ENCODE data around the gene SPRN.
A peak's percentile ranks its signal among the peaks of the same experiment; 100 is the strongest.
"Not testable (repeated sequence)": the region's sequence is repeated elsewhere in the genome, so short reads cannot be mapped to it uniquely, and the experiment has no call there.

Gene SPRN

DNA sequence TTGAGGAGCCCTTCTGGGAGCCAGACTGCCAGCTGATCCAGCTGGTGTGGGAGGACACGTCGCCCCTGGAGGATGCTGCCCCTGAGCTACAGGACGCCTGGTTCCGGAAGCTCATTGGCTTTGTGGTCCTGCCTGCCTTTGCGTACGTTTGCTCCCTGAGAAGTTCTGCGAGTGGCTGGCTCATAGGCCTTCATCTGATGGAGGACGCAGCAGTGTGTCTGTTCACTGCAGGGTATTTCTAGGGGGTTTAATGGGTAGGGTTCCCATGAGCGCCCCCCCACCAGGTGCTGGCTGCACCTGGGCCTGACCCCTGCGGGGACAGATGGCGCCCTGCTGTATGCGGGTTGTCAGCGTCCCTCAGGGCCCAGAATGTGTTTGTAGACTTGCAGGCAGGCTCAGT lies 40.4 kb downstream of the SPRN start:
- DNase-seq = no peak

DNA sequence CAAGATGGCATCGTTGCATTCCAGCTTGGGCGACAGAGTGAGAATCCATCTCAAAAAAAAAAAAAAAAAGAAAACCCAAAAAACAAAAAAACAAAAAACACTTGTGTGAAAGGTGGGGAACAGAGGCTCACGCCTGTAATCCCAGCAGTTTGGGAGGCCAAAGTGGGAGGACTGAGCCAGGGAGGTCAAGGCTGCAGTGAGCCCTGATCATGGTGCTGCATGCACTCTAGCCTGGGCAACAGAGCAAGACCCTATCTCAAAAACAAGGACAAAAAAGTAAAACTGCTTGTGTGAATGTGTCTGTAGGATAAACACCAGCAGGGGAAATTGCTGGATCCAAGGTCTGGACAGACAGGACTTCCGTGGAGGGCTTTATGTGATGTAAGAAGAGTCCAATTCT lies 40.9 kb downstream of the SPRN start:
- DNase-seq = no peak

DNA sequence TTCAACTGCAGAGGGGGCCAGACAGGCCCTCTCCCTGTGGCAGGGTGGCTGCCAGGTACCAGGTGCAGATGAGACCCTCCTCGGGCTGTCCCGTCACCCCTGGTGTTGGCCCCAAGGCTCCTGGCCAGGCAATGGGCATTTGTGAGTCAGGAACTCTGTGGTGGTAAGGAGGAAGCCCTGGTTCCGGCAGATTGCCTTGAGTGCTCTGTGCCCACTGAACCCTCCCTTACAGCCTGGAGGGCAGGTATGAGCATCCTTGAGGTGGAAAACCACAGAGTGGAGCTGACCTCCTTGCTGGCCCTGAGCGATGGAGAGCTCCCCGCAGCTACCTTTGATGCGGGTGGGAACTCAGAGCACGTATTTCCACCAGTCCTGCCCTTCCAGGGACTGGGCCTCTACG lies 43.4 kb downstream of the SPRN start:
- DNase-seq = no peak

DNA sequence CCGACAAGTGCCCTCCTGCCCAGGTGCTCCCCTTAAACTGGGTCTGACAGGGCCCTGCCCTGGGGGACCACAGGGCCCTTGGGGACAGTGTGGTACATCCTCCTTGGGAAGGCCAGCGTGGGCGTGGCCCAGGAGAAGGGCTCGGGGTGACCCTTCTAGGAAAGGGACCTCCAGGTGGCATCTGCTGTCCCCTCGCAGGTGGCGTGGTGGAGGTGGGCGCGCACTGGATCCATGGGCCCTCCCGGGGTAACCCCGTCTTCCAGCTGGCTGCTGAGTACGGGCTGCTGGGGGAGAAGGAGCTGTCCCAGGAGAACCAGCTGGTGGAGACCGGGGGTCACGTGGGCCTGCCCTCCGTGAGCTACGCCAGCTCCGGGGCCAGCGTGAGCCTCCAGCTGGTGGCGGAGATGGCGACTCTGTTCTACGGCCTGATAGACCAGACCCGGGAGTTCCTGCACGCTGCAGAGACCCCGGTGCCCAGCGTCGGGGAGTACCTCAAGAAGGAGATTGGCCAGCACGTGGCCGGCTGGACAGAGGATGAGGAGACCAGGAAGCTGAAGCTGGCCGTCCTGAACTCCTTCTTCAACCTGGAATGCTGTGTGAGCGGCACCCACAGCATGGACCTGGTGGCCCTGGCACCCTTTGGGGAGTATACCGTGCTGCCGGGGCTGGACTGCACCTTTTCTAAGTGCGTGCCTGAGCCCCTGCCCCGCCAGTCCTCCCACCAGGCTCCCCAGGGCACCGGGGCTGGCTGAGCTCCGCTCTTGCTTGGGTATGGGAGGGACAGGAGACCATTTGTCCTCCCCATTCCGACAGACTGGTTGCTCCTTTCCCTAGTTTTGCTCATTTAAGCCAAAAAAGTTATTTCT lies 44.4 kb downstream of the SPRN start:
- peak in 1 of 4 experiments; percentile 29 for DNase-seq

DNA sequence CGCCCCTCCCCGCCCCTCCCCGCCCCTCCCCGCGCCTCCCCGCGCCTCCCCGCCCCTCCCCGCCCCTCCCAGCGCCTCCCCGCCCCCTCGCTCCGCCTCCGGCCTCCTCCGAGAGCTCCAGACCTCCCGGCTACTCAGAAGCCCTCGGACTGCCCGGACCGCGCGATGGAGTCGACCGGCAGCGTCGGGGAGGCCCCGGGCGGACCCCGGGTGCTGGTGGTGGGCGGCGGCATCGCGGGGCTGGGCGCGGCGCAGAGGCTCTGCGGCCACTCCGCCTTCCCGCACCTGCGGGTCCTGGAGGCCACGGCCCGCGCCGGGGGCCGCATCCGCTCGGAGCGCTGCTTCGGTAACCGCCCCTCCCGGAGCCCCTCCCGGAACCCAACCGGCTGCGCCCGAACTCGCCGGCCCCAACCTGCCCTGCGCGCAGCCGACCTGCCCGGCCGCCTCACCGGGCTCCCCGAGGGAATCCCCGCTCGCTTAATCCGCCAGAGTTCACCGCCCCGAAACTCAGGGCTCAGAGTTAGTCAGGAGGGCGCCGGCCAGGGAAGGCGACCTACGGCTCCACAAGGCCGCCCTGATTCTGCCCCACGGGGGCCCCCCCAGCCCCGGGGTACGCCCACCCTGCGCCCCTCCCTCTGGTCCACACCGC lies 45.1 kb downstream of the SPRN start, which contains the start of gene PAOX:
Gene PAOX (plus strand): TSS at position 111 of the 649 bp plus-strand sequence. CDS start 55 bp downstream, at position 166.
- peak; percentile 63 to 88 (median 80) for DNase-seq

DNA sequence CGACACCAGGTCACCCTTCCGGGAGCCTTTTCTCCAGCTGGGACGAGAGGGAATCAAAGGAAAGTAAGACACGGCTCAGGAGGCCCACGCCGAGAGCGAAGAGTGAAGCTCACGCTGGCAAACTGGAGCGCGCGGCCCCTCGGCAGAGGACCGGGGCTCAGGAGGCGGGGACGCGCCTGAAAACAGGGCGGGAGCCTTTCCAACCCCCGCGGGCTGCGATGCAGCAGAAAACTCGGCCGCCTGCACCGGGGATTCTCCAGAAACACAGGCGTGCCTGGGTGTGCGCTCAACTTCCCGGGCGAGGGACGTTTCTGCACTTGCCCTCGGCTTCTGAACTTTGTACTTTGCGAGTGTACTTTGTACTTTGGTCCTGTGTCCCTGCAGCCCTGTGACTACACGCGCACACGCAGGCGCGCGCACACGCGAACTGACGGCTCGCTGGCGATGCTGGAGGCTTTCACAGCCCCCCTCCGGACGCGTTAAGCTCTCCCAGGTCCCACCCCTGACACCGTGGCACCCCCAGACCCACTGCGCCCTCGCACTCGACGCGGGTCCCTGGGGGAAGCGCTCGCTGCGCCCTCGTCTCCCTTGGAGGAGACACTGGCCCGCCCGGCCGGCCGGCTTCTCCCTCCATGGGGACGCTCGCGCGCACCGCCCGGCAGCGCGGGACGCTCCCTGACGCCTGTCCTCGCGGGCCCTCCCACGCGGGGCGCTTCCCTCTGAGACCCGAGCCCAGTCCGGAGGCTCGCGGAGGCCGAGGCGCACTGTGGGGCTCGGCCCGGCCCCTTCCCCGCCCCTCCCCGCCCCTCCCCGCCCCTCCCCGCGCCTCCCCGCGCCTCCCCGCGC lies 46.0 kb downstream of the SPRN start:
- peak; percentile 90 to 97 (median 96) for DNase-seq

DNA sequence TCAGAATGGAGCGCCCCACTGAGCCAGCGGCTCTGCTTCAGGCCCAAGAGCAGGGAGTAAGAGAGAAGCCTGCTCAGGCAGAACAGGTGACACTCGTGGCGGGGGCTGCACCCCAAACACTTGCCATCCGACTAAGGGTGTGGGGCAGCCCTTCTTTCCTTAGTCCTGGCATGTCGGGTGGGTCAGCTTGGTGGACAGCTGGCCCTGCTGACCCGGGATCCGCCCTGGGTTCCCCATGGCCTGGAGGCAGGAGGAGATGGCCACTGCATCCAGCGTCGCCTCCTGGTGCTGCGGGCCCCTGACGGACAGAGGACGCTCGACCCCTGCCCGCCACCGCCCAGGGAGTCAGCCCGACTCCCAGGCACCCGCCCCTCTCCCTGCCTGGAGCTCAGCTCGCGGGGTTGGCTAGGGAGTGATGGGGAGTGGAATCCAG lies 46.6 kb downstream of the SPRN start:
- DNase-seq = no peak

DNA sequence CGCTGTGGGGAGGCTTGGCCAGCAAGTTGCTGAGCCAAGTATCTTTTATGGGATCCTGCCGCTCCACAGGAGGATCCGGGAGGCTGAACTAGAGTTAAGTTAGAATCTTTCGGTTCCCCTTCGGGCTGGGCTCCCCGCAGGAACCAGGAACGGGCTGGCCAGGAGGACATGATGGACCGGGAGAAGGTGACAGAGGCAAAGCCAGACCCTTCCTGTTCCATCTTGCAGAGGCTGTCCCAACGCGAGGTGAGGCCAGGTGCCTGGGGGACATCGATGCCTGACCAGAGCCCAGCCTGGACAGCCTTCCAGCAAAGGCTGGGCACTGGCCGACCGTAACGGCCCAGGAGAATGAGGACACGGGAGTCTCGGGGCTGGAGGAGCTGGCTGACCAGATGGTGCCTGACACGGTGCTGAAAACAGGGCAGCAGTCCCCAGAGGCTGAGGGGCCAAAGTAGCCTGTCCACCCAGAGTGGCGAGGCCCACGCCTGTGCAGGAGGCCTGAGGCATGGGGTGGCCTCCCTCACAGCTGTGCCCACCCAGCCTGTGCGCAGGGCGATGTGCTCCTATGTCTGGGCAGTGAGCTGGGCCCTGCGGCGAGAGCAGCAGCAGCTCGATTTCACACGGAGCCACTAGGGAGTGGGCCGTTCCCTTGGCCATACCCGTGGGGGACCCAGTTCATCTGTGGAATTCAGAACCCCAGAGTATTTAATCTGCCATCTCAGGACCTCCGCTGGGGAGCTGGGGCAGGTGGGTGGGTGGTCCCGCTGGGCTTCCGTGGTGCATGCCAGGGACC lies 47.2 kb downstream of the SPRN start:
- no peak for DNase-seq

DNA sequence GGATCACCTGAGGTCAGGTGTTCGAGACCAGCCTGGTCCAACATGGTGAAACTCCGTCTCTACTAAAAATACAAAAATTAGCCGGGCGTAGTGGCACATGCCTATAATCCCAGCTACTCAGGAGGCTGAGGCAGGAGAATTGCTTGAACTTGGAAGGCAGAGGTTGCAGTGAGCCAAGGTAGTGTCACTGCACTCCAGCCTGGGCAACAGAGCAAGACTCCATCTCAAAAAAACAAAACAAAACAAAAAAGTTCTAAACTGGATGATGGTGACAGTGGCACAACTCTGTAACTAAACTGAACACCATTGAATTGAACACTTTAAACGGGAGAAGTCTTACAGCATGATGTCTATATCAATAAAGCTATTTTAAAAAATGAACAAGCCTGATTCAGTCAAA lies 48.2 kb downstream of the SPRN start:
- not testable (repeated sequence) for DNase-seq

DNA sequence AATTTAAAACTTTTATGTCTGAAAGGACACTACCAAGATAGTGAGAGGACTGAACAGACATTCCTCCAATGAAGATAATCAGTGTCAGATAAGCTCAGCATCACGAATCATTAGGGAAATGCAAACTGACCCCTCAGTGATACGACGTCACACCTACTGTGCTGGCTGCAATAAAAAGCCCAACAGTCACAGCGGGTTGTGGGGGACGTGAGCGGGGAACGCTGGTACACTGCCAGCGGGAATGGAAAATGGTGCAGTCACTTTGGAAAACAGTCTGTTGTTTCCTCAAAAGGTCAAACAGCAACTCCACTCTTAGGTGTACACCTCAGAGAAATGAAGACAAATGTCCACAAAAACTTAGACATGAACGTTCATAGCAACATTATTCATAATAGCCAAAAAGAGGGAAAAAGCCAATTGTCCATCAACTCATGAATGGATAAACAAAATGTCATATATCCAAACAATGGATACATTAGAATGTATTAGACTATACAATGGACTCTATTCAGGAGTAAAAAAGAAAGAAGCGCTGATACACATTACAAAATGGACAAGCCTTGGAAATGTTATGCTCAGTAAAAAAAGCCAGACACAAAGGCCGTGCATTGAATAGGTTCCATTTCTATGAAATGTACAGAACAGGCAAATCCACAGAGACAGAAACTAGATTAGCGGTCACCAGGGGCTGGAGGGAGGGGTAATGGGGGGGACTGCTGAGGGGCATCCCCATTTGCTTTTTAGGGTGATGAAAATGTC lies 48.9 kb downstream of the SPRN start:
- DNase-seq = no peak

DNA sequence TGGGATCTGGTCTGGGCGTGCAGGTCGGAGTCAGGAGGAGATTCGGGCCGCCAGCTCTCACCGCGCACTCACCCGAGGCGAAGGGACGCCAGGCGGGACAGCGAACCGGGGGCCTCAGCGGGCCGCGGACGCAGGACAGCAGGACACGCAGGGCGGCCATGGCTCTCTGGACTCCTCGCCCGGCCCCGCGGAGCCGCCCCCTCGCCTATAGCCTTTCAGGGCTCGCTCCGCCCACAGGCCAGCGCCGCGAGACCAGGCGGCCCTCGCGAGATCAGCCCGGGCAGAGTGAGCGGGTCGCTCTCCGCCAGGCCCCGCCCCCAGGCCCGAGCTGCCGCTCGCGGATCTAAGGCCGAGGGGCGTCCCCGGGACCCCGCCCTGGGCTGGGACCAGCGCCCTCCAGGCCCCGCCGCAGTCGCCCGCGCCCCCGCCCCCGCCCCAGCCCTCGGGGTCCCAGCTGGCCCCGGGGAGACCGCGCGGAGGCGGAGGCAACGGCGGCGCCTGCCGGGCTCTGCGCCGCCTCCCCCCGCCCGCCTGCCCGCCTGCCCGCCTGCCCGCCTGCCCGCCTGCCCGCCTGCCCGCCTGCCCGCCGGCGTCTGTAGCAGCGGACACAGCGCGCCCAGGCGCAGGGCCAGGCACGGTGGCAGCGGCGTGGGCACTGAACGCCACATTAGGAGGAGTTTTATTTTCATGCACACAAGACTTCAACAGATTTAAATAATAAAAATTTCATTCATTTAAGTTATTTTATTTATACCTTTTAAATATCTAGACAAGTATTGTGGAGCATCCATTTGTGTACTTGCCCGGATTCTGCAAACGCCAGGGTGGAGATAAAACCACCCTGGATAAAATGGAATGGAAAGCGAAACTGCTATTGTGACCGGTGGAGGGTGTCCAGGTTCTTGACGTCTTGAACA lies 51.0 kb downstream of the SPRN start, which contains the start of gene ECHS1:
Gene ECHS1 (minus strand): TSS at position 181 of the 917 bp plus-strand sequence. CDS start 21 bp downstream, at position 160.
- peak; percentile 98 to 99 (median 98) for DNase-seq

DNA sequence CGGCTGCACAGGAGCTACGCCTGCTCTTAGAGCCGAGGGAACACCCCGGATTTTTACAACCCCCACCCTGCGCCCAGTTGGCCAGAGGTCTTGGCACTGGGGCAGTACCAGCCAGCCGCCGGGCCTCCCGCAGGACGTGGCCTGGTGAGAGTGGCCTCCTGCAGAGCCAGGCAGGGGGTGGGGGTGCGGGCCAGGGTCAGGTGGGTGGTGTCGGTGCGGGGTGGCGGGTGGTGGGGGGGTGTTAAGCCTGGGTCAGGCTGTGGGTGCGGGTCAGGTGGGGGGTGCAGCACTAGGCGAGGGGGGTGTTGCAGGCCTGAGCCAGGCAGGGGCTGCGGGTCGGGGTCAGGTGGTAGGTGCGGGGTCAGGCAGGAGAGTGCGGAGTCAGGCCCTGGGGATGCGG lies 51.9 kb downstream of the SPRN start:
- no peak for DNase-seq

All from suppressor macrophage (primary cell).